ENCODE results near the gene CDK7. TPM values are rescaled to one million over a fixed set of nuclear protein-coding genes. Genes with fewer than 3 reads are reported as not detected.

Gene CDK7
- total RNA-seq, 1 experiment from 2014 or later = 53.4 TPM

DNA sequence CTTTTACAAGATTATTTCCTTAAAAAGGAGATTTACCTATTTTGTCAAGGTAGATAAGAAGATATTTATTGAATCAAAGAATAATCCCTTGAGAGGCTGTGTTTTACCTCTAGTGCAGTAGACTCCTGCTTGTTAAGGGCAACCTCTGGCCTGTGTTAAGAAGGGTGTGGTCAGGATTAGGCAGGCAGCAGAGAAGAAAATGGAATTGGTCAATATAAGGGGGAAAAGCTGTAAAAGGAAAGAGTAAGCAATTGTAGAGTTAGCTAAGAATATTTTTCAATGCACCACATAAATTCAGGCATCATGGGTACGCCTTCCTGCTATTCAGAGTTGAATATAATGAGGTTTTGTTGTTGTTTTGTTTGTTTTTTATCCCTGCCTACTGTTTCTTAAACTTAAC lies 91.7 kb downstream of the CDK7 start:
- H3K9me3 Mint-ChIP-seq = no peaks in the 10 kb centered on the region
- H3K4me1 Mint-ChIP-seq = no peaks in the 10 kb centered on the region; a peak in 1 of 4 replicates

More for the DNA sequence above, 91.7 kb downstream of the CDK7 start:
- Histone ChIP-seq H3K4ac (ENCODE audit: low read depth, low read length) (no peak overlapping the region), H4K5ac (ENCODE audit: insufficient read length, low read depth, low read length) (no peak overlapping the region), H3K23me2 (ENCODE audit: insufficient read length, low read depth, low read length, poor library complexity, severe bottlenecking) (no peaks in the 10 kb centered on the region), H3K4me2 (ENCODE audit: insufficient read depth, insufficient read length, low read length) (no peak overlapping the region), H3K56ac (ENCODE audit: insufficient read length, low read depth, low read length) (no peak overlapping the region), H2BK20ac (ENCODE audit: low read depth, low read length, poor library complexity, severe bottlenecking) (no peak overlapping the region), H3K27ac (ENCODE audit: insufficient read length, low read depth, low read length) (no peak overlapping the region), H3K18ac (ENCODE audit: insufficient read length, low read depth, low read length) (no peak overlapping the region), H3K27me3 (ENCODE audit: insufficient read depth, low read length) (no peaks in the 10 kb centered on the region), H2AFZ (ENCODE audit: low read length) (no peak overlapping the region), H3K79me2 (ENCODE audit: insufficient read depth, low read length) (no peaks in the 10 kb centered on the region), H3K9me3 (ENCODE audit: control insufficient read depth, low read depth, low read length) (no peaks in the 10 kb centered on the region), H2BK12ac (ENCODE audit: insufficient read length, low read depth, low read length) (no peak overlapping the region), H2BK5ac (ENCODE audit: insufficient read length, low read length) (no peak overlapping the region), H3K4me1 (ENCODE audit: insufficient read depth, low read length) (no peaks in the 10 kb centered on the region), H2BK15ac (ENCODE audit: low read depth, low read length) (no peak overlapping the region), H3K23ac (ENCODE audit: insufficient read length, low read depth, low read length) (no peak overlapping the region), H4K91ac (ENCODE audit: insufficient read length, low read depth, low read length) (no peak overlapping the region), H3K79me1 (ENCODE audit: insufficient read depth, low read depth, low read length, poor library complexity, severe bottlenecking) (no peaks in the 10 kb centered on the region), H2AK5ac (ENCODE audit: insufficient read length, low read length) (no peak overlapping the region), H3T11ph (ENCODE audit: low read length) (no peak overlapping the region), H3K14ac (ENCODE audit: insufficient read depth, low read length) (no peak overlapping the region), H3K9ac (ENCODE audit: extremely low read depth, insufficient read length, low read length) (no peak overlapping the region), H2BK120ac (ENCODE audit: low read depth, low read length, poor library complexity, severe bottlenecking) (no peak overlapping the region), H4K20me1 (ENCODE audit: control insufficient read depth, insufficient read depth, insufficient read length) (no peaks in the 10 kb centered on the region), H4K8ac (replicated peaks; ENCODE audit: insufficient read length, low read depth, low read length) (no peak overlapping the region)
- Mint-ChIP-seq H3K36me3 (ENCODE audit: insufficient read depth in 1 of 3, low read depth in 3 of 3) (no peaks in the 10 kb centered on the region; a peak in 1 of 7 replicates), H3K27me3 (ENCODE audit: low read depth) (no peaks in the 10 kb centered on the region), H3K27ac (no peak overlapping the region), H3K4me3 (no peak overlapping the region)
- TF ChIP-seq, protein P1, sequence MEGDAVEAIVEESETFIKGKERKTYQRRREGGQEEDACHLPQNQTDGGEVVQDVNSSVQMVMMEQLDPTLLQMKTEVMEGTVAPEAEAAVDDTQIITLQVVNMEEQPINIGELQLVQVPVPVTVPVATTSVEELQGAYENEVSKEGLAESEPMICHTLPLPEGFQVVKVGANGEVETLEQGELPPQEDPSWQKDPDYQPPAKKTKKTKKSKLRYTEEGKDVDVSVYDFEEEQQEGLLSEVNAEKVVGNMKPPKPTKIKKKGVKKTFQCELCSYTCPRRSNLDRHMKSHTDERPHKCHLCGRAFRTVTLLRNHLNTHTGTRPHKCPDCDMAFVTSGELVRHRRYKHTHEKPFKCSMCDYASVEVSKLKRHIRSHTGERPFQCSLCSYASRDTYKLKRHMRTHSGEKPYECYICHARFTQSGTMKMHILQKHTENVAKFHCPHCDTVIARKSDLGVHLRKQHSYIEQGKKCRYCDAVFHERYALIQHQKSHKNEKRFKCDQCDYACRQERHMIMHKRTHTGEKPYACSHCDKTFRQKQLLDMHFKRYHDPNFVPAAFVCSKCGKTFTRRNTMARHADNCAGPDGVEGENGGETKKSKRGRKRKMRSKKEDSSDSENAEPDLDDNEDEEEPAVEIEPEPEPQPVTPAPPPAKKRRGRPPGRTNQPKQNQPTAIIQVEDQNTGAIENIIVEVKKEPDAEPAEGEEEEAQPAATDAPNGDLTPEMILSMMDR (conservative IDR thresholded peaks at IDR 0.05) = no peak
- no peak for DNase-seq
- no CpG with 5 or more reads among the region's 1 CpG for WGBS (ENCODE audit: extremely low coverage, insufficient read length, low lambda C conversion rate)

Other genes with a start within 250 kb of the CDK7 start
- gene SLC30A5, start 140.9 kb upstream of the CDK7 start, total RNA-seq (2021) = 33.2 and 33.7 TPM in 2 replicates
- 305 and 310 TPM in 2 replicates for gene CCNB1, start 67.7 kb upstream of the CDK7 start, total RNA-seq (2021)
- gene CENPH, start 45.3 kb upstream of the CDK7 start, total RNA-seq (2021) = 79.4 and 82.8 TPM in 2 replicates
- gene CCDC125, start 97.9 kb downstream of the CDK7 start, total RNA-seq (2021) = 0.48 and 0.68 TPM in 2 replicates
- gene AK6, start 134.6 kb downstream of the CDK7 start, total RNA-seq (2021) = 39.0 and 40.8 TPM in 2 replicates
- gene TAF9, start 134.6 kb downstream of the CDK7 start, total RNA-seq (2021) = 82.4 and 85.0 TPM in 2 replicates
- 28.5 and 31.9 TPM in 2 replicates for gene RAD17, start 134.9 kb downstream of the CDK7 start, total RNA-seq (2021)
- 29.5 and 30.3 TPM in 2 replicates for gene MARVELD2, start 180.2 kb downstream of the CDK7 start, total RNA-seq (2021)